Globus pallidus (tissue), 1 donor: ENCODE results near the gene ACAD8.

Source experiments
- DNase-seq: peaks from one replicate; pipeline ENCODE4 v3.0.0-alpha.2; 2015; ENCODE audit warnings: low spot score

ACAD8 gene

DNA sequence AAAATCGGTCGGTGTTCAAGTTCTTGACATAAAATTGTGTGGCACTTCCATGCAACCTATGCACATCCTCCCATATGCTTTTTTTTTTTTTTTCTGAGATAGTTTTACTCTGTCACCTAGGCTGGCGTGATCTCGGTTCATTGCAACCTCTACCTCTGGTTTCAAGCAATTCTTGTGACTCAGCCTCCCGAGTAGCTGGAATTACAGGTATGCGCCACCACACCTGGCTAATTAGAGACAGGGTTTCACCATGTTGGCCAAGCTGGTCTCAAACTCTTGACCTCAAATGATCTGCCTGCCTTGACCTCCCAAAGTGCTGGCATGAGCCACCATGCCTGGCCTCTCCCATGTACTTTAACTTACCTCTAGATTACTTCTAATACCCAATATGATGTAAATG lies 37.8 kb downstream of the ACAD8 start:
- no peak for DNase-seq

DNA sequence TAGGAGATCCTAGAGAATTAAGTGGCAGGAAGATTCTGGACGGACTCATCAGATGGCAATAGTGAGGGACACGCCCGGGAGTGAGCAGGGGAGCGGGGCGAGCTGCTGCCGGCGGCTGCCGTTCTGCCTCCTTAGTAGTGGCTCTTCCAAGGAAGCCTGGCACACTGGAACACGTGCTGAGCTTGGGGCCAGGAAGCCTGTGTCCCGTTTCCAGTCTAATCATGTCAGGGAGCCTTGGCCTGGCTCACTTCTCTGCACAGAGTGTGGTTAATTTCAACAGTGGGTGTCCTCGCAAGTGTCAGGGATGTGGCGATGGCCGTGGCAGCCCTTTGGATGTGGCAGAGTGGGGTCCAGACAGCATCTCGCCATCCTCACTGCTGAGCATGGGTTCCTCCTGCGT lies 39.3 kb downstream of the ACAD8 start:
- DNase-seq: no peak

DNA sequence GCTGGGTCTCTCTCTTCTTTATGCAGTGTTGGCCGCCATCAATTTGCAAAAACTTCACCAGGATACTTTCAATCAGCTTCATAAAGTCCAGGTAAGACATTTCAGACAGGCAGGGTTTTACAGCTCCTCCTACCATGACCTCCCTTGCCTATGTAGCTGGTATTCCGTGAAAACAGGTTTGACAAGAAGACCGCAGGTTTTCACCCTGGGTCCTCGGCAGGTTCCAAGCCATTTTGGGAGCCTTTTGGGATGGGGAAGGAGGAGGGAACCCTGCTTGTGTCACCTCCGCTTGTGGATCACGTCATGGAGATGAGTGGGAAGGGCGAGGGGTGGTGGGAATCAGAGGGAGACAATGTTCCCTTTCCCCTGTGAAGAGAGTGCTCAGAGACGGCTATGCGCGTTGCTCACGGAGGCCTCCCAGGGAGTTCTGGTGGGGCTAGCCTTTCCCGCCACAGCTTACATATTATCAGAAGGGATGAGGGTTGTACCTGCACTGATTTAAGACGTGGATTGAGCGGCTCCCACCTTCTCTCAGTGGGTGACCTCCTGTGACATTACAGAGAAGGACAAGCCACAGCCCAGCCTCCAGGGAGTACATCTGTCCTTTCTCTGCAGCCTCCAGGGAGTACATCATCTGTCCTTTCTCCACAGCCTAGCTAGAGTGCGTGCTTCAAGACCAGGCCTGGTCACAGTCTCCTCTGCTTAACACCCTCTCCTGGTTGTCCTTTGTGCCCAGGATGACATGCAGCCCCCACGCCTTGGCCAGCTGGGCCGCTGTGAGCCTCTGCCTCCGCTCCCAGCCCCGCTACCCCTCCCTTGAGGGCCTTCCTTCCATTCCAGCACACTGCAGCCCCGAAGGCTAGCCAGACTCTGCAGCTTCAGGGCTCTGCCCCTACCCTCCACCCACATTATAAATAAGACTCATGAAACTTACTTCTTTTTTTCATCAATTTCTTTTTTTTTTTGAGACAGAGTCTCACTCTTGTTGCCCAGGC lies 40.0 kb downstream of the ACAD8 start:
- no peak for DNase-seq

DNA sequence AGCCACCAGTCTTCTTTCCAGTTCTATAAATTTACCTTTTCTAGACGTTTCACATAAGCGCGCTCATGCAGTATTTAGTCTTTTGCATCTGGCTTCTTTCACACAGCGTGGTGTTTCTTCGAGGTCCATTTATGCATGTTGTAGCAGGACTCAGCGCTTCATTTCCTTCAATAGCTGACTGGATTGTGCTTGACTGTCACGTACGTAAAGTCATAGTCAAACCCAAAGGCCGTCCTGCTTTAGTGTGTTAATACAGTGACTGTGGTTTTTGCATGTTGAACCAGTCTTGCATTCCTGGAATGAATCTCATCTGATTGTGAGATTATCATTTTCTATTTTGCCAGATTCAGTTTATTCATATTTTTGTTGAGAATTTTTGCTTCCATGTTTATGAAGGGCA lies 41.3 kb downstream of the ACAD8 start:
- no peak for DNase-seq

DNA sequence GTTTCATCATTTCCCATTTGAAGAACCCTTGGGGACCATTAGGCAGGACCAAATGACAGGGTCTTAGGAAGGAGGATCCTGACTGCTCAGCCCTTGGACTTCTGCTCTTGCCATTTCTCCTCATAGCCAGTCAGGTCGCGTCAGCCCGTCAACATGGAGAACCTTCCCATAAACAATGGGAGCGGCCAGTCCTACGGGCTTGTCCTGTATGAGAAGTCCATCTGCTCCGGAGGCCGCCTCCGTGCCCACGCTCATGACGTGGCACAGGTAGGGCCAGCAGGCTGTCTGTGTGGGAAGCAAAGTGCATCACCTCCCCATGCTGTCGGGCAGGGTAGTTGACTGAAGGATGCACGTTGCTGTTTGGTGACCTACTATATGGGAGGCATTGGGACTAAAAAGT lies 58.9 kb downstream of the ACAD8 start:
- no peak for DNase-seq

DNA sequence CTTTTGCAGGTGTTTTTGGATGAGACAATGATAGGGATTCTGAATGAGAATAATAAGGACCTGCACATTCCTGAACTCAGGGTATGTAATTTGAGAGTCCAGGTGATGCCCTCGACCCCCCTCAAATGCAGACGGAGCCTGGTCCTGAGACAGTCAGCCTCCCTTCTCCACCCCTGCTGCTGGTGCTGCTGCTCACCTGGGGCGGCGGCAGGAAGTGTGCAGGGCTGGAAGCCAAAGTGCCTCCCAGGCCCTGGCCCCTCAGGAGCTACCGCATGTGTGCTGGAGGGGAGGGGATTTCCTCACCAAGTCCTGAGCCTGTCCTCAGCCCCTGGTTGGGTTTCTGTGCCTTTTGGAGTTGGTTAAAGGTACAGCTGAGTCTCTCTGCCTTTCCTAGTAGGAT lies 59.4 kb downstream of the ACAD8 start:
- no peak for DNase-seq

DNA sequence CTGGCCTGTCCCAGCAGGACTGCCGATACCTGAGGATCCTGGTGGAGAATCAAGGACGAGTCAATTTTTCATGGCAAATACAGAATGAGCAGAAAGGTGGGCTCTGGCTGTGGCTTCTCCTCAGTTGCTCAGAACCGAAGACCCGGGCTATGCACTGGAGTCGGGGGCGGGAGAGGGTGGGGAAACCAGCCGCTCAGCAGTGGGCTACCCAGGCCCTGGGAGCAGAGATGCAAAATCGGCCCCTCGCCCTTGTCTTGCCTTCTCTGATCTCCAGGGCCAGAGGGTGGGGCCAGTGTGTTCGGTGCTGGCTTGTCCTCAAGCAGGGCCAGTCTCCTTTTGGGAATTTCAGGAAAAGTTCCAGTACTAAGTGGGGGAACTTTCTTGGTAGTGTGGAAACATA lies 60.0 kb downstream of the ACAD8 start:
- DNase-seq: no peak

DNA sequence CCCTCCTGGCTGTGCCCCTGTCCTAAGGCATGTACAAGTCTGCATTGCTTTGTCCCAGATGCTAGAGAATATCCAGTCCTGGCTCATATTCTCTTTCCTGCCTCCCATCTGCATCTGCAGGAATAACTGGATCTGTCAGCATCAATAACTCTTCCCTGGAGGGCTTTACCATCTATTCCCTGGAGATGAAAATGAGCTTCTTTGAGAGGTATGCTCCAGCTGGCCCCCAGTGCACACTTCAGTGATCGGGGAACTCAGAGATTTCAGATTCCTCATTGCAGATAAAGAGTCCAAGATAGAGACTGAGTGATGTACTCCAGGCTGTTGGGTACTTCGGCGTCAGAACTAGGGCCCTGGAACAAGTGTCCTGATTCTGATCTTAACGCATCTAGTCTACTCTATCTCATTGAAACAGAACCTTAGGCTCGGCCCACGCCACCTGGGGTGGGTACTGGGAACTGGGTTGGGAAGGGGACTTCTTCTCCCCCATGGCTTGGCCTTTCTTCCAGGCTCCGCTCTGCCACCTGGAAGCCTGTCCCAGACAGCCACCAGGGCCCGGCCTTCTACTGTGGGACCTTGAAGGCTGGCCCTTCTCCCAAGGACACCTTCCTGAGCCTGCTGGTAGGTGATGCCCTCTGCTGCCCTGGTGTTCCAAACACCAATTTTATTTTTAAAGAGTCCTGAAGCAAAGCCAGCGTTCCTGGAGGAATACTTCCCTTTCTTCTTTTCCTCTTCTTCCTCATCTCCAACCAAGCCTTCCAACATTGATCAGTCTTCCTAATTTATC lies 60.6 kb downstream of the ACAD8 start:
- DNase-seq: no peak
